Measurements from ENCODE around the gene MFSD6. TPM values are rescaled to one million over a fixed set of nuclear protein-coding genes. Genes with fewer than 3 reads are reported as not detected.
A peak's percentile ranks its signal among the peaks of the same experiment; 100 is the strongest.

MFSD6 gene
- total and polyA plus RNA-seq, 2 of the 8 experiments (the other 6 are each of a cell fraction or from before 2014, with no cell fraction given) = 1.8 to 5.1 TPM

DNA sequence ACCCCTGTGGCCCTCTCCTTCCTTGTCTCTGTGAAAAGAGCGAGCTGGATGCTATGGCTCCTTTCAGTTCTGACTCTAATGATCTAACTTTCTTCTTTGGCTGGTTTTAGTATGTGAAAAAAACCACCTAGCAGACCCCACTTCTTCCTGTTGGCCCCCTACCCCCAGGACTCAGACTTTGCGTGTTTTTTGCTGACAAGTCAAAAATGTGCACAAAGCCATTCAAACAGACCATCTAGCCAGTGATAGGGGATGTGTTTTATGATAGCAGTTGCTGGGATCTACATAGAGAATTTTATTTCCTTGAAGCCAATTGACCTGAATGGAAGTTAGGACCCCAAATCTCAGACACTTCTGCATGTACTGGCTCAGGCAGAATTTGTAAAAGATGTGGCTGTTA, 49.1 kb downstream of the MFSD6 start:
- no peaks in the 10 kb centered on the region for H3K27me3 ChIP-seq (replicated peaks in 1 of 4; ENCODE audit: control insufficient read depth in 3 of 4, extremely low read depth in 1 of 4, insufficient read depth in 3 of 4, low read length in 3 of 4)
- H3K79me2 ChIP-seq (ENCODE audit: control insufficient read depth in 1 of 2, insufficient read depth in 2 of 2, low read length in 2 of 2) = no peaks in the 10 kb centered on the region
- no peak overlapping the region for H3K9ac ChIP-seq (replicated peaks in 1 of 4; ENCODE audit: extremely low read depth in 1 of 4, low read depth in 3 of 4, low read length in 3 of 4)
- FAIRE-seq (no peak), DNase-seq (ENCODE audit: low read depth in 1 of 2, low spot score in 2 of 2) (no peak)
- H2AFZ ChIP-seq (ENCODE audit: low read length) = no peak overlapping the region
- H3K4me3 ChIP-seq (ENCODE audit: extremely low read depth in 1 of 4, insufficient read depth in 2 of 4, low read depth in 3 of 4, low read length in 4 of 4) = no peak overlapping the region
- ChIA-PET CTCF (ENCODE audit: partially characterized antibody) (no interaction called here), POLR2A (ENCODE audit: partially characterized antibody) (no interaction called here)
- H4K91ac ChIP-seq (replicated peaks; ENCODE audit: insufficient read length, low read length) = no peak overlapping the region
- no peaks in the 10 kb centered on the region for H3K23me2 ChIP-seq (ENCODE audit: low read depth, low read length)
- H3K9me3 ChIP-seq (ENCODE audit: insufficient read depth in 2 of 2, low read depth in 1 of 2, low read length in 1 of 2) = no peaks in the 10 kb centered on the region
- H3K4me2 ChIP-seq (ENCODE audit: insufficient read depth in 1 of 2, low read depth in 2 of 2, low read length in 2 of 2) = no peak overlapping the region
- H2BK12ac ChIP-seq (ENCODE audit: low read depth, low read length) = no peak overlapping the region
- no peak overlapping the region for H3K27ac ChIP-seq (ENCODE audit: low read depth, low read length)
- no peaks in the 10 kb centered on the region for H4K20me1 ChIP-seq (replicated peaks in 1 of 2; ENCODE audit: control insufficient read depth in 1 of 2, insufficient read depth in 2 of 2, low read length in 2 of 2)
- no peak overlapping the region for H2BK5ac ChIP-seq (ENCODE audit: low read depth, low read length)
- no peak overlapping the region for H4K5ac ChIP-seq (ENCODE audit: insufficient read length, low read depth, low read length)
- H2AK5ac ChIP-seq (ENCODE audit: low read depth, low read length) = no peak overlapping the region
- H3K4ac ChIP-seq (replicated peaks; ENCODE audit: insufficient read length, low read depth, low read length) = no peak overlapping the region
- no peak overlapping the region for H4K8ac ChIP-seq (ENCODE audit: extremely low read depth, insufficient read depth, low read length)
- H2BK20ac ChIP-seq (ENCODE audit: low read length) = no peak overlapping the region
- TF ChIP-seq MAFK (IDR thresholded peaks at IDR 0.05; ENCODE audit: low read depth, low read length) (peak; percentile 58; the same call in 1 of the 2 replicates), YY1 (IDR thresholded peaks at IDR 0.05; ENCODE audit: low read depth, low read length) (no peak)
- no peaks in the 10 kb centered on the region for H3K79me1 ChIP-seq (ENCODE audit: low read depth, low read length)
- H2BK120ac ChIP-seq (replicated peaks; ENCODE audit: low read depth, low read length) = no peak overlapping the region
- H3K36me3 ChIP-seq (ENCODE audit: control insufficient read depth in 2 of 4, insufficient read depth in 4 of 4, low read length in 3 of 4) = no peaks in the 10 kb centered on the region
- WGBS, 2 experiments (ENCODE audit: extremely low coverage in 1 of 2, insufficient coverage in 1 of 2, insufficient read length in 1 of 2, insufficient replicate concordance in 2 of 2, low coverage in 1 of 2, low lambda C conversion rate in 2 of 2, missing lambda C conversion rate in 1 of 2) = 100% methylated on average over 2 of the region's 2 CpGs; no CpG with 5 or more reads in 1 of the 2 experiments
- H2BK15ac ChIP-seq (ENCODE audit: low read length) = no peak overlapping the region
- H3K56ac ChIP-seq (replicated peaks; ENCODE audit: insufficient read length, low read depth, low read length) = no peak overlapping the region
- no peaks in the 10 kb centered on the region for H3K4me1 ChIP-seq (replicated peaks in 1 of 4; ENCODE audit: control insufficient read depth in 3 of 4, insufficient read depth in 4 of 4, low read length in 3 of 4)
- no peak overlapping the region for H3K14ac ChIP-seq (ENCODE audit: insufficient read length)
- no peak overlapping the region for H3K18ac ChIP-seq (ENCODE audit: extremely low read depth, low read length)
- no peak overlapping the region for H3K23ac ChIP-seq (ENCODE audit: insufficient read length)
